ENCODE results near the gene SGMS1. TPM values are rescaled to one million over a fixed set of nuclear protein-coding genes. Genes with fewer than 3 reads are reported as not detected.
"Not testable (repeated sequence)": the region's sequence is repeated elsewhere in the genome, so short reads cannot be mapped to it uniquely, and the experiment has no call there.

SGMS1 gene
- total RNA-seq, 1 donor from 2014 or later = 93.8 TPM

- TF ChIP-seq POLR2AphosphoS5 (IDR thresholded peaks at IDR 0.05; ENCODE audit: insufficient read depth in 1 of 2, low read depth in 1 of 2) (no peak), POLR2A (IDR thresholded peaks at IDR 0.05) (no peak), CTCF (IDR thresholded peaks at IDR 0.05) (no peak)
- Histone ChIP-seq H3K36me3 (no peaks in the 10 kb centered on the region), H3K27ac (no peak overlapping the region), H3K27me3 (no peaks in the 10 kb centered on the region), H3K9me3 (no peaks in the 10 kb centered on the region), H3K4me1 (no peaks in the 10 kb centered on the region), H3K4me3 (no peak overlapping the region)
- intact Hi-C loops (cut with DNase I) = no loop called here
- no peak for DNase-seq (ENCODE audit: extremely low spot score in 2 of 2)
These were observed 24.6 kb upstream of the SGMS1 start for GRCh38 chr10:50648089-50648934.

GRCh38 chr10:50647350-50647749 lies 23.6 kb upstream of the SGMS1 start:
- H3K36me3 ChIP-seq; H3K9me3 ChIP-seq; H3K4me1 ChIP-seq; H3K27me3 ChIP-seq; DNase-seq (ENCODE audit: extremely low spot score in 2 of 2); H3K4me3 ChIP-seq; intact Hi-C loops (cut with DNase I); H3K27ac ChIP-seq: not testable (repeated sequence)

- intact Hi-C loops (cut with DNase I) = no loop called here
- Histone ChIP-seq H3K9me3 (no peaks in the 10 kb centered on the region), H3K4me3 (no peak overlapping the region), H3K4me1 (no peaks in the 10 kb centered on the region), H3K36me3 (no peaks in the 10 kb centered on the region), H3K27me3 (no peaks in the 10 kb centered on the region), H3K27ac (no peak overlapping the region)
- TF ChIP-seq POLR2A (IDR thresholded peaks at IDR 0.05) (no peak), CTCF (IDR thresholded peaks at IDR 0.05) (no peak), POLR2AphosphoS5 (IDR thresholded peaks at IDR 0.05; ENCODE audit: insufficient read depth in 1 of 2, low read depth in 1 of 2) (no peak)
- no peak for DNase-seq (ENCODE audit: extremely low spot score in 2 of 2)
These were observed 21.5 kb upstream of the SGMS1 start for GRCh38 chr10:50645236-50645635.

GRCh38 chr10:50641626-50642025 lies 17.9 kb upstream of the SGMS1 start:
- no peak for TF ChIP-seq POLR2A (IDR thresholded peaks at IDR 0.05)
- no peak for TF ChIP-seq CTCF (IDR thresholded peaks at IDR 0.05)
- no peak for TF ChIP-seq POLR2AphosphoS5 (IDR thresholded peaks at IDR 0.05; ENCODE audit: insufficient read depth in 1 of 2, low read depth in 1 of 2)
- no peaks in the 10 kb centered on the region for H3K36me3 ChIP-seq
- no peaks in the 10 kb centered on the region for H3K9me3 ChIP-seq
- intact Hi-C loops (cut with DNase I) = no loop called here
- H3K27me3 ChIP-seq = no peaks in the 10 kb centered on the region
- DNase-seq (ENCODE audit: extremely low spot score in 2 of 2) = no peak
- H3K4me1 ChIP-seq = no peaks in the 10 kb centered on the region
- H3K4me3 ChIP-seq = no peak overlapping the region
- no peak overlapping the region for H3K27ac ChIP-seq

GRCh38 chr10:50640238-50640637 lies 16.5 kb upstream of the SGMS1 start:
- Histone ChIP-seq H3K27me3 (no peaks in the 10 kb centered on the region), H3K4me3 (no peak overlapping the region), H3K27ac (no peak overlapping the region), H3K9me3 (no peaks in the 10 kb centered on the region), H3K4me1 (no peaks in the 10 kb centered on the region), H3K36me3 (no peaks in the 10 kb centered on the region)
- DNase-seq (ENCODE audit: extremely low spot score in 2 of 2) = no peak
- intact Hi-C loops (cut with DNase I) = no loop called here
- no peak for TF ChIP-seq CTCF (IDR thresholded peaks at IDR 0.05)
- TF ChIP-seq POLR2AphosphoS5 (IDR thresholded peaks at IDR 0.05; ENCODE audit: insufficient read depth in 1 of 2, low read depth in 1 of 2) = no peak
- no peak for TF ChIP-seq POLR2A (IDR thresholded peaks at IDR 0.05)

All from vagina (tissue), 2 donors.